Left forelimb (tissue), 1 donor: Measurements from ENCODE around the gene SBNO2.
"Not testable (repeated sequence)": the region's sequence is repeated elsewhere in the genome, so short reads cannot be mapped to it uniquely, and the experiment has no call there.

Experiments
- DNase-seq: peaks from one replicate; pipeline ENCODE4 v3.0.0-alpha.2; 2018; ENCODE audit warnings: low spot score

Gene SBNO2

GRCh38 chr19:1134431-1134830, 39.6 kb downstream of the SBNO2 start:
- no peak for DNase-seq

- no peak for DNase-seq
These were observed 40.6 kb downstream of the SBNO2 start for GRCh38 chr19:1133471-1133929.

- no peak for DNase-seq
These were observed 41.3 kb downstream of the SBNO2 start for GRCh38 chr19:1132552-1133383.

GRCh38 chr19:1131718-1132551, 42.1 kb downstream of the SBNO2 start:
- DNase-seq, result peak; percentile 85

- DNase-seq, result no peak
These were observed 43.0 kb downstream of the SBNO2 start for GRCh38 chr19:1130771-1131717.

GRCh38 chr19:1129535-1129934, 44.5 kb downstream of the SBNO2 start:
- DNase-seq, result no peak

- DNase-seq, result not testable (repeated sequence)
These were observed 45.0 kb downstream of the SBNO2 start for GRCh38 chr19:1129084-1129483.

GRCh38 chr19:1128106-1128505, 46.0 kb downstream of the SBNO2 start:
- no peak for DNase-seq

- no peak for DNase-seq
These were observed 46.9 kb downstream of the SBNO2 start for GRCh38 chr19:1126984-1127760.

- no peak for DNase-seq
These were observed 48.2 kb downstream of the SBNO2 start for GRCh38 chr19:1125601-1126467.

- DNase-seq, result no peak
These were observed 50.0 kb downstream of the SBNO2 start for GRCh38 chr19:1123885-1124677.

- DNase-seq, result no peak
These were observed 50.7 kb downstream of the SBNO2 start for GRCh38 chr19:1123381-1123780.

- DNase-seq, result no peak
These were observed 51.1 kb downstream of the SBNO2 start for GRCh38 chr19:1122972-1123363.

GRCh38 chr19:1122021-1122971, 51.8 kb downstream of the SBNO2 start:
- DNase-seq, result no peak

GRCh38 chr19:1121395-1121794, 52.7 kb downstream of the SBNO2 start:
- no peak for DNase-seq

- DNase-seq, result no peak
These were observed 54.4 kb downstream of the SBNO2 start for GRCh38 chr19:1119475-1120217.

- no peak for DNase-seq
These were observed 55.1 kb downstream of the SBNO2 start for GRCh38 chr19:1118999-1119398.
